G401 (cell line): ENCODE data around the gene PSEN1. TPM values are rescaled to one million over a fixed set of nuclear protein-coding genes. Genes with fewer than 3 reads are reported as not detected.

Source experiments
- DNase-seq: peaks from one replicate; pipeline ENCODE4 v3.0.0-alpha.2; 2015; ENCODE audit warnings: low spot score
- in situ Hi-C: cut with HindIII; loops from 2 replicates; pipeline ENCODE4 v1.10.0; 2016; ENCODE audit warnings: low sequenced_read_pairs, mixed read lengths
- total RNA-seq: library from RNA; depleted of rRNA; stranded (reverse); fragments of >200 nt; shearing (Covaris generic); gene quantifications from 2 replicates; pipeline ENCODE4 v1.2.3, GENCODE V29; 2014

Gene PSEN1
- total RNA-seq, 1 experiment from 2014 or later: 38.7 TPM

DNA sequence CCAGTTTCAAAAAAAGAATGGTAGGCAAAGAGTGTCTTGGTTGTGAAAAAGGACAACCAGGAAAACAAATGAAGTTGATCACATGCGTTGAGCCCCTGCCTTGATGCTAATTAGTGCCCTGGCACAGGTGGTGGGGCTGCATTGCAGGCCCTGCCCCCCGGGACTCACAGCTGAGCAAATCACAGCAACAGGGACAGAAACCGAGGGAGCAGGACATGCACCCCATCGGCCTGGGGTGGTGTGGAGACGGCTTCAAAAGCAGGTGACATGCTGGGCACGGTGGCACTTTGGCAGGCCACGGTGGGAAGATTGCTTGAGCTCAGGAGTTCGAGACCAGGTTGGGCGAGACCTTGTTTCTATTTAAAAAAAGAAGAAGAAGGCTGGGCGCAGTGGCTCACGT is 99.8 kb downstream of the PSEN1 start:
- DNase-seq: no peak
- in situ Hi-C loops: no loop called here

DNA sequence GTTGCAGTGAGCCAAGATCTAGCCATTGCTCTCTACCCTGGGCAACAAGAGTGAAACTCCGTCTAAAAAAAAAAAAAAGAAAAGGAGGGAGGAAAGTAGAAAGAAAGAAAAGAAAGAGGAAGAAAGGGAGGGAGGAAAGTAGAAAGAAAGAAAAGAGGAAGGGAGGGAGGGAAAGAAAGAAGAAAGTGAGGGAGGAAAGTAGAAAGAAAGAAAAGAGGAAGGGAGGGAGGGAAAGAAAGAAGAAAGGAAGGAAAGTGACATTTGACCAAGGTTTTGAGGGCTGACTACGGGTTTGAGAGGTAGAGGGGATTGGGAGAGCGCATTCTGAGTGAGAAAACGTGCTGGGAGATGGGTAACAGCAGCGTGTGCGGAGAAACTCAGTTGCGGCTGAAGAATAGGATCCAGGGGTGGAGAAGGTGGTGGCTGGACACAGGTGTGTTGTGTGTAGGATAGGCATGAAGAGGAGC is 100.5 kb downstream of the PSEN1 start:
- no peak for DNase-seq
- in situ Hi-C loops: no loop called here

DNA sequence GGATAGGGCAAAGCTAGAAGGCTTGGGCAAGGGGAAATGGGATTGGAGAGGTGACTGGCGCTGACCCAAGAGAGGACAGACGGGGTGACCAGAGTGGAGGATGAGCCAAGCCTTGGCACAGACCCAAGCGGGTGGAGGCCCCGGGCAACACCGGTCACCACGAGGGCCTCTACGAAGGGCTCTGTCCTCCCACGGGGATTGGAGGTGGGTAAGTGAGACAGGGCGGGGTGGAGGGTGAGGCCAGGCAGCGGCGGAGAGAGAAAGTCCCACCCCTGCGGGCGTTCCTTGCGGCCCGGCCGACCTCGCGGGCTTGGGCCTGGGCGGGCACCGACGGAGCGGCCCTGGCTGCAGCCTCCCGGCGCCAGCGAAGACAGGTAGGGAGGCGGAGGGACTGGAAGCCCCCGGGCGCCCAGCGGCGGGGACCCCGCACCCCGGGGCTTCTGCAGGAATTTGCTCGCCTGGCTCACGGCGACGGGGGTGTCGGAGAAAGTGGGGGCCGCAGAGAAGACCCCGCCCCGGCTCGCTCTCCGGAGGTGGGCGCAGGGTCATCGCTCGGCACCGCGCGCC is 101.0 kb downstream of the PSEN1 start, which contains the start of gene PAPLN:
Gene PAPLN, plus strand, starts transcription at position 288 of the 567 bp plus-strand sequence. CDS start 2,273 bp downstream, outside the sequence.
- in situ Hi-C loops: no loop called here

DNA sequence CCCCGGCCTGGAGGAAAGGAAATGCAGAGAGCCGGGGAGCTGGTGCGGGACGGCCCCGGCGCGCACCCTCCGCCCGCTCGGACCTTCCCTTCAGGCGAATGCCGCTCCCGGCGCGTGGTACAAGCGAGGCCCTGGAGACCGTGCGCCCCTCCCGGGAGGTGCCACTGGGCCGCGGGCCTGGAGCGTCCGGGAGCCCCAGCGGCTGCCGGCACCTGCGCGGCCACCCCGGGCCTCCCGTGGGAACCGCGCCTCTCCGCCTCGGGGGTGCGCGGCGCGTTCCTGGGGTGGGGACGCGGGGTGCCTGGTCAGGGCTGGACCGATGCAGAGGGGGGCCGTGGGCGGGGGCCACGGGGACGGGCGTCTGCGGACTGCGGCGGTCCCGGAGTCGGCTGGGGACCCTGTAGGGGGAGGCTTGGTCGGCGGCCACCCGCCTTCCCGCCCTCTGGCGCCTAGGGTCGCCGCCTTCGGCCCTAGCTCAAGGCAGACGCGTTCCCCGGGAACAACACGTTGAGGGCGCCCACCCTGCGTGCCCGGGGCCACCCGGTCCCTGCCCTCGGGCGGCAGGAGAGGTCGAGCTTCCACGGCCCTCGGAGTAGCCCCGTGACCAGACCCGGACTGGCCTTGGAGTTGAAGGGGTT is 101.6 kb downstream of the PSEN1 start:
- DNase-seq: no peak
- in situ Hi-C loops: no loop called here

More for the DNA sequence above, 101.0 kb downstream of the PSEN1 start, which contains the start of gene PAPLN:
- DNase-seq: no peak

GRCh38 chr14:73238424-73238852 is 102.1 kb downstream of the PSEN1 start:
- in situ Hi-C loops: no loop called here
- no peak for DNase-seq

GRCh38 chr14:73238941-73239340 is 102.6 kb downstream of the PSEN1 start:
- in situ Hi-C loops: no loop called here
- no peak for DNase-seq

DNA sequence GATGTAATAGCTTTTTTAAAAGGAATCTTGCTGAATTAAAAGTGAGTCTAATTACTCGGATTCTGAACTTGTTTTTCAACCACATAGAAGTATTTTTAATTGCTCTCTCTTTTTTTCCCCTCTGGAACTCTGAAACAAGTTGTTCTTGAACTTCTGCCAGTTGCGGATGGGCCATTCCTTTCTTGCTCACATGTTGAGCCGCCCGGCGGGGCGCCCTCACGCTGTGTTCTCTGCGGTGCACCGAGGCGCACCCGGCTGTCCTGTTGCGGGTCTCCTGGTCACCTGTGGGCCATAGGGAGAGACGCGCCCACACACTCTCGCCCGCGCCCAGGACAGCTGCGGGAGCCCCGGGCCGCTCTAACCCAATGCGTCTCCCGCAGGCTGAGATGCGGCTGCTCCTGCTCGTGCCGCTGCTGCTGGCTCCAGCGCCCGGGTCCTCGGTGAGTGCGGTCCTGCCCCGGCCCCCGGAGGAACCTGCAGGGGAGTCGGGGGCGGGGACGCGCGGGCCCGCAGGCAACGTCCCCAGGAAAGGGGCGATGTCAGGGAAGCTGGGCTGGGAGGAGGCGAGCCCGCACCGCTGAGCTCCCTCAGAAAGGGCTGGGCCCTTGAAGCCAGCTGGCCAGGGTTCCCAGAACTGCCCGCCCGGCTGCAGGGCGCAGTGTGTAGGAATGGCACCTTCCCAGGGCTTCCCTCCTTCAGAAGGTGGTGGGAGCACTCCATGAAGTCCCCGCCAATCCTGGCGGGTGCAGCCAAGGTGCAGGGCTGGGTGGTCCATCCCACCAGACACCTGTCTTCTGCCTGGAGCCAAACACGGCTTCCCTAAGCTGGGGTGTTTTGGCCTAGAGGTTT is 103.3 kb downstream of the PSEN1 start:
- in situ Hi-C loops: no loop called here
- peak; percentile 11 for DNase-seq

GRCh38 chr14:73240816-73241480 is 104.6 kb downstream of the PSEN1 start:
- DNase-seq: no peak

DNA sequence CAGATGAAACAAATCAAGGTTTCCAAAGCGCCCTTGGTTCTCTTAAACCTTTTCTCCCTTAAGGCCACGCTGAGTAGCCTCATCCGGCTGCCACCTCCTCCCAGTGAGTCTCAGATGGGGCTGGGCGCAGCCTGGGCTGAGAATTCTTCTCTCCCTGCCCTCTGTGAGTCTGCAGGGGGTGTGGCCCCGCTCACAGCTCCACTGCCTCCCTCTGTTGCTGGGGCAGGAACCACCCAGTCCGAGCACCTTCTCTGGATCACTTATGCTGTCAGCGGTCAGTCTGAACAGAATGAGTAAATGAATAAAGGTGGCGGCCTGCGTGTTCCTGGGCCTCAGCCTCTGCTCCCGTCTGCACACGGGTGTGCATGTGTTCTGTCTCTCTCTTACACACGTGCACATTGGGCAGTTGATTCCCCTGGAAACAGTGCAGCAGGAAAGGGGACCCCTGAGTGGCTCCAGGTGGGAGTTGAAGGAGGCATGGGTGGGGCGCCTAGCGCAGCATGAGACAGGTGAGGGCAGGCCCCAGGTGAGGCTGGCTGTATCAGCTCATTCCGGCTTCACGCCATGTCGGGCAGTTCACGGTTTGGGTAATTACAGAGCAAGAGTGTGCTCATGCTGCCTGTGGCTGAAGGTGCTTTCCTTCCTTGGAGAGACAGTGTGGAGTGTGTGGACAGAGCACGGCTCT is 105.3 kb downstream of the PSEN1 start:
- in situ Hi-C loops: no loop called here
- DNase-seq: no peak

More at GRCh38 chr14:73240816-73241480, 104.6 kb downstream of the PSEN1 start:
- in situ Hi-C loops: no loop called here

DNA sequence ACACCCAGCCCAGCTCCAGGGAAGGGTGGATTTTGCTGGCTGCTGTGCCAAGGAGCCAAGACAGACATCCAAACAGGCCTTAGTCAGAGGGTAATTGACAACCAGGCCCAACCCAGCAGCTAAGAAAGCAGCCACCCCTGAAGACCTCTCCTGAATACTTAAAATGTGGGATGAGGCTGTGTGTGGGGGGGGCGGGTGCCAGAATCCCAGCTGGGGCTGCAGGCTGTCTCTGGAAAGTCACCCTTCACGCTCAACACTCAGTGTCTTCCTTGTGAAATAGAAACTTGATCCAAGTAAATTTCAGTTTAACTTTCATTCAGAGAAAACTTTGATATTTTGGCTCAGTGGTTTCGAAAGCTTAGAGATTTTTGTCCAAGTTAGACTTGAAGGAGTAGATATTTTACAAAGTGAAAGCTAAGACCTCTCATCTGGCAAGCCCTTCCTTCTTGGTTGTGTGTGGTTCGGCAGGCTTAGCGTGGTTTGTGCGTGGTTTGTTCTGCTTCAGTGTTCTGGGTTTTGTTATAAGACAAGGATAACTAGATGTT is 106.1 kb downstream of the PSEN1 start:
- in situ Hi-C loops: no loop called here
- DNase-seq: peak; percentile 14

GRCh38 chr14:73243341-73243740 is 107.0 kb downstream of the PSEN1 start:
- no peak for DNase-seq
- in situ Hi-C loops: no loop called here

DNA sequence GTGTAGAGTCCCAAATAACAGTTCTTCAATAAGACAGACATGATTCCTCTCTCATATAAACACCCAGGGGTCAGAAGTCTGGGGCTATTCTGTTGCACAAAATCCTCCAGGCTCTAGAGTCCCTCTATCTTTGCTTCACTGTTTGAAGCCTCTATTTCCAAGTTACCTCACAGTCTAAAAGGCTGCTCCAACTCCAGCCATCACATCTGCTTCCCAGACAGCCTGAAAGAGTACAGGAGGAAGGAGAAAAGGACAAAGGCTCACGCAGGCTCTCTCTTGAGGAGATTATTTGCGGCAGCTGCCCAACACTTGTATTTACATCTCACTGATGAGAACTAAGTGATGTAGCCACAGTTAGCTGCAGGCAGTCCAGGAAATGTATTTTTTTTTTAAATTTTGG is 107.4 kb downstream of the PSEN1 start:
- in situ Hi-C loops: no loop called here
- no peak for DNase-seq

- in situ Hi-C loops: no loop called here
- DNase-seq: no peak
Measured at GRCh38 chr14:73244541-73245290, 108.4 kb downstream of the PSEN1 start.

GRCh38 chr14:73245480-73246325 is 109.4 kb downstream of the PSEN1 start:
- in situ Hi-C loops: no loop called here

DNA sequence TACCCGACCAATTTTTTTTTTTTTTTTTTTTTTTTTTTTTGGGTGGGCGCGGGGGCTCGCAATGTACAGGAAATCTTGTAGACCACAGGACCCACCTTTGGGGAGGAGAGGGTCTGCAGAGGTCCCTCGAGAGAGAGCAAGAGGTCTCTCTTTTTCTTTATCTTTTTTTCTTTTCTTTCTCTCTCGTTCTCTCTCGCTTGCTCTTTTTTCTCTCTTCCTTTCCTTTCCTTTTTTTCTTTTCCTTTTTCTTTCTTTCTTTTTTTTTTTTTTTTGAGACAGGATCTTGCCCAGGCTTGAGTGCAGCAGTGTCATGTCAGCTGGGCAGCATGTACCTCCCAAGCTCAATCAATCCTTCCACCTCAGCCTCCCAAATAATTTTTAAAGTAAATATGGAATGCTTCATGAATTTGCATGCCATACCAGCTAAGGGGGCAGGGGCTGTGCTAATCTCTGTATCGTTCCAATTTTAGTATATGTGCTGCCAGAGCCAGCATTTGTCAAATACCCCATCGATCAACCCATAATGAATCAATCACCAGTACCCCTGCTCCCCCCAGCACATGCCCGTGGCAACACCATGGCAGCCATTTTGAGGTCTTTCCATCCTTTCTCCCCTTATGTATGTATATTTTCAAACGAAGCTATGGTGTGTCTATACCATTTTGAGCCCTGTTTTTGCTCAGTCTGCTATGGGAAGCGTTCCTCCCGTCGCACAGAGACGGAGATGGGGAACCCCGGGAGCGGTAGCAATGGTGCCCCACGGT is 110.3 kb downstream of the PSEN1 start:
- in situ Hi-C loops: no loop called here
- DNase-seq: no peak

More at GRCh38 chr14:73245480-73246325, 109.4 kb downstream of the PSEN1 start:
- no peak for DNase-seq

- no peak for DNase-seq
- in situ Hi-C loops: no loop called here
Measured at GRCh38 chr14:73248108-73248868, 112.0 kb downstream of the PSEN1 start.
